DMS153 treated with DMSO at 0.1 percent for 48 hours (cell line): ENCODE results near the gene ABCC2.
"Not testable (repeated sequence)": the region's sequence is repeated elsewhere in the genome, so short reads cannot be mapped to it uniquely, and the experiment has no call there.

ENCODE experiments used
- DNase-seq: peaks from one replicate; lab custom pipeline; 2025; ENCODE audit not compliant: unreplicated experiment; lab: John Stamatoyannopoulos, UW

ABCC2 gene

DNA sequence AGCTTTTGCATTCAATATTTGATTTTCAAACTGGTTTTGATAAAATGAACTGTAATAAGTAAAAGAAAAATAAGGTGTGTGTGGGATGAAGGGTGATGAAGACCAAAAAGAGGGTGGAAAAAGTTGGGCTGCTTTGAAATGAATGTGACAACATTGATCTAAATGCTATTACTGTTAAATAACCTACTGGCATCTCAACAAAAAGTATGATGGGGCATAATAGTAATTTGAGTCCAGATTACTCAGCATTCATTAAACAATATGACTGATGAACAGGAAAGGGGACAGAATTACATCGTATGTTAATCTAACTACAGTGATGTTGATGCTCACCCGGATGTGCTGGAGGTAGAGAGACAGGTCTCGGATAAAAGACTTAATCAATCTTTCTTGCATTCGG lies 112.2 kb downstream of the ABCC2 start:
- DNase-seq: no peak

DNA sequence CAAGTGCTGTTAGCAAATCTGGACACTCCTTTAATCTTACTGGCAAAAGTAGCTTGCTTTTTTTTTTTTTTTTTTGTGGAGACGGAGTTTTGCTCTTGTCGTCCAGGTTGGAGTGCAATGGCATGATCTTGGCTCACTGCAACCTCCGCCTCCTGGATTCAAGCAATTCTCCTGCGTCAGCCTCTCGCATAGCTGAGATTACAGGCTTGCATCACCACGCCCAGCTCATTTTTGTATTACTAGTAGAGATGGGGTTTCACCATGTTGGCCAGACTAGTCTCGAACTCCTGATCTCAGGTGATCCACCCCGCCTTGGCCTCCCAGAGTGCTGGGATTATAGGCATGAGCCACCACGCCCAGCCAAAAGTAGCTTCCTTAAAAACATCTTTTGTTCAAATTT lies 112.6 kb downstream of the ABCC2 start:
- not testable (repeated sequence) for DNase-seq

DNA sequence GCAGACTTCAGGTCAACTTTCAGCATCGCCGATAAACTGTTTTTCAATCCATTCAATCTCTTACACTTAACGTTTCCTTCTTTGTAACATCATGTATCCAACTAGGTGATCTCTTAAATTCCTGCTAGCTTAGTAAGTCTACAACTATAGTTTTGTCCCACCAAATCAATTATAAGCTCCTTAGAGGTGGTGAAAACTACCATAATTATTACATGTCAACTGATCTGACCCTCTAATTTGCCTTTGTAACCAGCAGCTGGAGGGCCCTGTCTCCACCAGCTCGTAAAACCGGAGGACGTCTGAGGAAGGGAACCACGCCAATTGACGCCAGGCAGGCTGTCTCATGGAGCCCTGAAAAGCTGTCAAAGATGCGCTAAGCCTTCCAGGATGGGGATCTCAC lies 113.4 kb downstream of the ABCC2 start:
- no peak for DNase-seq
